ENCODE results near the gene KIF5A. TPM values are rescaled to one million over a fixed set of nuclear protein-coding genes. Genes with fewer than 3 reads are reported as not detected.
"Not testable (repeated sequence)": the region's sequence is repeated elsewhere in the genome, so short reads cannot be mapped to it uniquely, and the experiment has no call there.

Gene KIF5A
- total and polyA plus RNA-seq, 5 donors from 2014 or later = 0.05 to 0.72 (median 0.06) TPM; not detected in 2

DNA sequence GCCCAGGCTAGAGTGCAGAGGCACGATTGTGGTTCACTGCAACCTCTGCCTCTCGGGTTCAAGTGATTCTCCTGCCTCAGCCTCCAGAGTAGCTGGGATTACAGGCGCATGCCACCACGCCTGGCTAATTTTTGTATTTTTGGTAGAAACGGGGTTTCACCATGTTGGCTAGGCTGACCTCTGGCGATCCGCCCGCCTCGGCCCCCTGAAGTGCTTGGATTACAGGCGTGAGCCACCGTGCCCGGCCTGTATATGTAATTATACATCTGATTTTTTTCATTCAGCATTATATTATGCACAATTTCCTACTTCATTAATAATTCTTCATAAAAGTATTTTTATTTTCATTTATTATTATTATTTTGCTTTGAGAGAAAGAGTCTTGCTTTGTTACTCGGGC, 20.6 kb downstream of the KIF5A start:
- H3K9me3 Mint-ChIP-seq = not testable (repeated sequence)

DNA sequence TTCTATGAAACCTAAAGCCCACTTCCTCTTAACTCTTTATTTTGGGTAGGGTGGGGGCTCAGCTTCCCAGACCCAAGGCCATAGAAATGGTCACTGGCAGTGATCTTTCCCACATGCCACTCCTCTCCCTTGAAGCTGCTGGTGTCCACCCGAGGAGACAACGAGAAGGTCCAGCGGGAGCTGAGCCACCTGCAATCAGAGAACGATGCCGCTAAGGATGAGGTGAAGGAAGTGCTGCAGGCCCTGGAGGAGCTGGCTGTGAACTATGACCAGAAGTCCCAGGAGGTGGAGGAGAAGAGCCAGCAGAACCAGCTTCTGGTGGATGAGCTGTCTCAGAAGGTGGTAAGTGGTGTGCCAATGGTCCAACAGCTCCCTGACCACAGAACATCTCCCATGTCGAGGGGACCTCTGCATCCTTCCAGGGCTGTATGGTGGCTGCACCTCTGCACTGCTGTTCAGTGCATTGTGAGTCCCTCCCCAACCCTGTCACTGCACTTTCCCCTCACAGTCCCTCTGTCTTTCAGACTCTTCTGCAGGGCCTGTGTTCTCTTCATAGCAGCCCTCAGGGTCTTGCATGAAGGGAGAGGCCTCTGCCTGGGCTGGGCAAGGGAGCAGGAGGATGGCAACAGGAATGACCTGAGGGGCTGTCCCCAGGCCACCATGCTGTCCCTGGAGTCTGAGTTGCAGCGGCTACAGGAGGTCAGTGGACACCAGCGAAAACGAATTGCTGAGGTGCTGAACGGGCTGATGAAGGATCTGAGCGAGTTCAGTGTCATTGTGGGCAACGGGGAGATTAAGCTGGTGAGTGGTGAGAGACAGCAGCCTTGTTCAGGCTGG, 22.3 kb downstream of the KIF5A start:
- Mint-ChIP-seq H3K27me3 (peaks cover 8% of the 10 kb centered on the region), H3K4me3 (no peak overlapping the region), H3K9me3 (no peaks in the 10 kb centered on the region), H3K27ac (peak overlapping the region in 1 of 3 donors; percentile 38), H3K36me3 (no peaks in the 10 kb centered on the region), H3K4me1 (no peaks in the 10 kb centered on the region)
- Histone ChIP-seq H3K4me3 (ENCODE audit: low read depth, low read length) (no peak overlapping the region), H3K27me3 (ENCODE audit: control insufficient read depth, insufficient read depth, low read length) (no peaks in the 10 kb centered on the region), H3K4me1 (ENCODE audit: control insufficient read depth, insufficient read depth, low read length, poor library complexity, severe bottlenecking) (no peaks in the 10 kb centered on the region), H3K27ac (ENCODE audit: insufficient read depth, low read length, poor library complexity, severe bottlenecking) (no peak overlapping the region), H3K9me3 (ENCODE audit: control insufficient read depth in 2 of 2, low read length in 2 of 2) (no peaks in the 10 kb centered on the region), H3K36me3 (ENCODE audit: control insufficient read depth, insufficient read depth, low read length) (no peaks in the 10 kb centered on the region)
- DNase-seq (no peak), ATAC-seq (ENCODE audit: low read depth in 2 of 2) (no peak)

More for the DNA sequence above, 20.6 kb downstream of the KIF5A start:
- not testable (repeated sequence) for H3K4me3 ChIP-seq (ENCODE audit: low read depth, low read length); H3K27me3 Mint-ChIP-seq; DNase-seq; H3K36me3 ChIP-seq (ENCODE audit: control insufficient read depth, insufficient read depth, low read length); H3K4me3 Mint-ChIP-seq; H3K9me3 ChIP-seq (ENCODE audit: control insufficient read depth in 2 of 2, low read length in 2 of 2); H3K4me1 ChIP-seq (ENCODE audit: control insufficient read depth, insufficient read depth, low read length, poor library complexity, severe bottlenecking); H3K36me3 Mint-ChIP-seq; H3K27ac ChIP-seq (ENCODE audit: insufficient read depth, low read length, poor library complexity, severe bottlenecking); H3K4me1 Mint-ChIP-seq; H3K27me3 ChIP-seq (ENCODE audit: control insufficient read depth, insufficient read depth, low read length); H3K27ac Mint-ChIP-seq; ATAC-seq (ENCODE audit: low read depth in 2 of 2)

DNA sequence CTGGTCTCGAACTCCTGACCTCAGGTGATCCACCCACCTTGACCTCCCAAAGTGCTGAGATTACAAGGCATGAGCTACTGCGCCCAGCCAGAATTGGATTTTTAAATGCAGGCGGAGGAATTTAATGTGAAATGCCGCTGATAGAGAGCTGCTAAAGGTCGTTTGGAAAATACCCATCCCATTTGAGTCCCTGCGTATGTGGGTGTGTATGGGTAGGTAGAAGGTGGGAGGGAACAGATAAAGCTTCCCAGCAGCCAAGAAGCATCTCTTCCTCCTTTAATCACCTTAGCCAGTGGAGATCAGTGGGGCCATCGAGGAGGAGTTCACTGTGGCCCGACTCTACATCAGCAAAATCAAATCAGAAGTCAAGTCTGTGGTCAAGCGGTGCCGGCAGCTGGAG, 25.0 kb downstream of the KIF5A start:
- H3K9me3 ChIP-seq (ENCODE audit: control insufficient read depth in 2 of 2, low read length in 2 of 2) = no peaks in the 10 kb centered on the region
- H3K36me3 ChIP-seq (ENCODE audit: control insufficient read depth, insufficient read depth, low read length) = no peaks in the 10 kb centered on the region
- H3K4me3 ChIP-seq (ENCODE audit: low read depth, low read length) = no peak overlapping the region
- DNase-seq (no peak), ATAC-seq (ENCODE audit: low read depth in 2 of 2) (no peak)
- H3K27me3 Mint-ChIP-seq = peaks cover 12% of the 10 kb centered on the region
- H3K27me3 ChIP-seq (ENCODE audit: control insufficient read depth, insufficient read depth, low read length) = no peaks in the 10 kb centered on the region
- no peak overlapping the region for H3K27ac Mint-ChIP-seq
- no peaks in the 10 kb centered on the region for H3K4me1 Mint-ChIP-seq
- H3K9me3 Mint-ChIP-seq = no peaks in the 10 kb centered on the region
- H3K4me3 Mint-ChIP-seq = no peak overlapping the region
- H3K27ac ChIP-seq (ENCODE audit: insufficient read depth, low read length, poor library complexity, severe bottlenecking) = no peak overlapping the region
- H3K36me3 Mint-ChIP-seq = no peaks in the 10 kb centered on the region
- H3K4me1 ChIP-seq (ENCODE audit: control insufficient read depth, insufficient read depth, low read length, poor library complexity, severe bottlenecking) = no peaks in the 10 kb centered on the region

DNA sequence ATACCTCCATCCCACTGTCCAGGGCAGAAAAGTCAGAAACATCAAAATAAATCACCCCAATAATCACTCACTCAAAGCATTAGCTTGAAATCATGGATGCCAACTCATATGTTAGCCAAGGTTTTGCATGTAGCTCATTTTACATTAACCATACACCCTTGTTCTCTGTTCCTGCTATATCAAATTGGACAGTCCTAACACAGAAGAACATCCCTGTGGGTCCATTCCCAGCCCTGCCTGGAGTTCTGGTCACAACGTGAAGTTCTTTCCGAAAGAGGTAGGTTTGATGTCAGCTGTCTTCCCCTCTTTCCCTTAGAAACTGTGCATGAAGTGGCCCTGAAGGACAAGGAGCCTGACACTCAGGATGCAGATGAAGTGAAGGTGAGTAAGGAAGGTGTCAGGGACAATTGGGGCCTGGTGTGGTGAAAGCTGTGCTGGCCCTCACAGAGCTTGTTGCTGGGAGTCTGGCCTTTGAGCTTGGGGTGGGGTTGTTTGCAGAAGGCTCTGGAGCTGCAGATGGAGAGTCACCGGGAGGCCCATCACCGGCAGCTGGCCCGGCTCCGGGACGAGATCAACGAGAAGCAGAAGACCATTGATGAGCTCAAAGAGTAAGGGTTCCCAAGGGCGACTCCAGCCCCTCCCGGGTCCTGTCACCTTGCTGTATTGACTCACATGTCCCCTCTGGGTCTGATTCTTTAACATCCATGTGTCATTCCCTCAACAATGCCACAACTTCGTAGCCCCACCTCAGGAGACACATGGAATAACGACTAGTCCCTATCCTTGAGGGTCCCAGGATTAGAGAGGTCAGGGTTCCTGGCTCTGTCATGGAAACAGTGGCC, 26.1 kb downstream of the KIF5A start:
- peak overlapping the region in 1 of 4 donors; percentile 82 for H3K4me3 Mint-ChIP-seq
- no peaks in the 10 kb centered on the region for H3K9me3 ChIP-seq (ENCODE audit: control insufficient read depth in 2 of 2, low read length in 2 of 2)
- H3K27ac Mint-ChIP-seq = peak overlapping the region in 2 of 3 donors; percentile 67 to 71
- H3K27ac ChIP-seq (ENCODE audit: insufficient read depth, low read length, poor library complexity, severe bottlenecking) = no peak overlapping the region
- H3K27me3 ChIP-seq (ENCODE audit: control insufficient read depth, insufficient read depth, low read length) = no peaks in the 10 kb centered on the region
- H3K4me3 ChIP-seq (ENCODE audit: low read depth, low read length) = no peak overlapping the region
- ATAC-seq (ENCODE audit: low read depth in 2 of 2) (no peak), DNase-seq (no peak)
- no peaks in the 10 kb centered on the region for H3K4me1 ChIP-seq (ENCODE audit: control insufficient read depth, insufficient read depth, low read length, poor library complexity, severe bottlenecking)
- no peaks in the 10 kb centered on the region for H3K36me3 Mint-ChIP-seq
- H3K9me3 Mint-ChIP-seq = no peaks in the 10 kb centered on the region
- H3K27me3 Mint-ChIP-seq = peaks cover 12% of the 10 kb centered on the region
- H3K4me1 Mint-ChIP-seq = no peaks in the 10 kb centered on the region
- no peaks in the 10 kb centered on the region for H3K36me3 ChIP-seq (ENCODE audit: control insufficient read depth, insufficient read depth, low read length)

DNA sequence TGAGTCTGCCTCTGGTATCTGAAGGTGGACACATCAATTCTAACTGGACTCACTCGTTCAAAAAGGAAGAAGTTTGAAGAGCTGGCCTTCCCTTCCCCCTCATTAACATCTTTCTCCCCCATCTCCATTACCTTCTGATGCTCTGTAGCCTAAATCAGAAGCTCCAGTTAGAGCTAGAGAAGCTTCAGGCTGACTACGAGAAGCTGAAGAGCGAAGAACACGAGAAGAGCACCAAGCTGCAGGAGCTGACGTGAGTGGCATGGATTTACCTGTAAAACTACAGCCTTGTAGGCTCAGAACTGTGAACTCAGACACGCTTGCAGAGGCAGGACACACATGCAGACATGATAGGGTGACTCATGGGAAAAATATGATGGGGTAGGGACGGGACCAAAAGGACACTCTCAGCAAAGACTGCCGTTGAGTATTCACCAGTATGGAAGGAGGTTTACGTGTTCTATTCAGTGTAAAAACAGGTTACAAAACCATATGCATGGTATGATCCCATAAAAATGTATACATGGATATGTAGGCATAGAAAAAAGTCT, 26.8 kb downstream of the KIF5A start:
- no peak overlapping the region for H3K4me3 ChIP-seq (ENCODE audit: low read depth, low read length)
- Mint-ChIP-seq H3K4me1 (no peaks in the 10 kb centered on the region), H3K36me3 (no peaks in the 10 kb centered on the region), H3K9me3 (no peaks in the 10 kb centered on the region), H3K27me3 (peaks cover 12% of the 10 kb centered on the region), H3K4me3 (peak overlapping the region in 1 of 4 donors; percentile 82), H3K27ac (peak overlapping the region in 1 of 3 donors; percentile 33)
- no peaks in the 10 kb centered on the region for H3K4me1 ChIP-seq (ENCODE audit: control insufficient read depth, insufficient read depth, low read length, poor library complexity, severe bottlenecking)
- no peak overlapping the region for H3K27ac ChIP-seq (ENCODE audit: insufficient read depth, low read length, poor library complexity, severe bottlenecking)
- ATAC-seq (ENCODE audit: low read depth in 2 of 2) = no peak
- no peaks in the 10 kb centered on the region for H3K27me3 ChIP-seq (ENCODE audit: control insufficient read depth, insufficient read depth, low read length)
- no peak for DNase-seq
- no peaks in the 10 kb centered on the region for H3K36me3 ChIP-seq (ENCODE audit: control insufficient read depth, insufficient read depth, low read length)
- H3K9me3 ChIP-seq (ENCODE audit: control insufficient read depth in 2 of 2, low read length in 2 of 2) = no peaks in the 10 kb centered on the region

DNA sequence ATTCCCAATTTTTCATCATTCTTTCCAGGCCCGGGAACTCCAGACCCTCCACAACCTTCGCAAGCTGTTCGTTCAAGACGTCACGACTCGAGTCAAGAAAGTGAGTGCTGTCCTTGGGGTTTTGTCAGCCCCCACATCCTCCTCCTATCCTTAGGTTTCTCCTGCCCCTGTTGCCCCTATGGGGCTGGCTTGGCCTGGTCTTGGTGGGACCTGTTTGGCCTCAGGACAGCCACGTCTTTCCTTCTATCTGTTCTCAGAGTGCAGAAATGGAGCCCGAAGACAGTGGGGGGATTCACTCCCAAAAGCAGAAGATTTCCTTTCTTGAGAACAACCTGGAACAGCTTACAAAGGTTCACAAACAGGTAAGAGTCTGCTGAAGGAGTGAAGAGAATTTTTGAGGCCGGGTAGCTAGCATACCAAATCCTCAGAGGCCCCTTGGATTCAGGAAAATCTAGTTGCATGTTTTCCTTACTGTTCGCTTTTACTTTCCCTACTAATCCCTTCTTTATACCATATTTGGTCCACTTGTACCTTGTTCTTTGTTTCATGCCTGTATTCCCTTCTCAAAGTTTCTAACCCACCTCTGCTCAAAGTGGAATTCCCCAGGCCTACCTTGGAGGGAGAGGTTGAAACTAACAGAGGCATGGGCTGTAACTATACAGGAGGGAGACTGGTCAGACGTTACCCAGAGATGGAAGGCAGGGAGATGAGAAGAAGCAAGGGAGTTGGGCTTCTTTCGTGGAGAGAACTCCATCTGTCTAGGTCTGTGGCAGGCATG, 28.3 kb downstream of the KIF5A start:
- H3K4me1 ChIP-seq (ENCODE audit: control insufficient read depth, insufficient read depth, low read length, poor library complexity, severe bottlenecking) = peaks cover 2% of the 10 kb centered on the region
- Mint-ChIP-seq H3K27me3 (peaks cover 15% of the 10 kb centered on the region), H3K36me3 (no peaks in the 10 kb centered on the region), H3K9me3 (no peaks in the 10 kb centered on the region), H3K27ac (no peak overlapping the region), H3K4me1 (peaks cover 0 to 2% (median under 1%) of the 10 kb centered on the region in 4 donors), H3K4me3 (no peak overlapping the region)
- H3K27ac ChIP-seq (ENCODE audit: insufficient read depth, low read length, poor library complexity, severe bottlenecking) = no peak overlapping the region
- no peak for ATAC-seq (ENCODE audit: low read depth in 2 of 2)
- H3K4me3 ChIP-seq (ENCODE audit: low read depth, low read length) = no peak overlapping the region
- no peak for DNase-seq
- H3K27me3 ChIP-seq (ENCODE audit: control insufficient read depth, insufficient read depth, low read length) = peaks cover 2% of the 10 kb centered on the region
- H3K9me3 ChIP-seq (ENCODE audit: control insufficient read depth in 2 of 2, low read length in 2 of 2) = no peaks in the 10 kb centered on the region
- no peaks in the 10 kb centered on the region for H3K36me3 ChIP-seq (ENCODE audit: control insufficient read depth, insufficient read depth, low read length)

DNA sequence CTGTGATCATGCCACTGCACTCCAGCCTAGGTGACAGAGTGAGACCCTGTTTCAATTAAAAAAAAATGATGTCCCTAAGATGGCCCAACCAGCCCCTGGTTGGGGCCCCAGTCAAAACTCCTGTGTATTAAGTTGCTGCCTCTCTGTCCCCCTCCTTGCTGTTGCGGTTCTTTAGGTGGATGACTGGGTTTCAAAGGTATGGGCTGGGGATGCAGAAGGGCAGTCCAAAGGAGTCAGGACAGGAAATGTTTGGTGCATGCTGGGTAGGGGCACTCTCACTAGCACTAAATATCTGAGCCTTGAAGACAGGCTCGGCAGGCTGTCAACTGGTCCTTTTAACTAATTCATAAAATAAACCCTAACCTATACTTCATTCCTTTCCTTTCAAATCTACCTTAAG, 29.2 kb downstream of the KIF5A start:
- H3K27me3 ChIP-seq (ENCODE audit: control insufficient read depth, insufficient read depth, low read length) = peaks cover 2% of the 10 kb centered on the region
- no peak overlapping the region for H3K4me3 ChIP-seq (ENCODE audit: low read depth, low read length)
- no peaks in the 10 kb centered on the region for H3K9me3 ChIP-seq (ENCODE audit: control insufficient read depth in 2 of 2, low read length in 2 of 2)
- H3K4me1 ChIP-seq (ENCODE audit: control insufficient read depth, insufficient read depth, low read length, poor library complexity, severe bottlenecking) = peaks cover 5% of the 10 kb centered on the region
- no peaks in the 10 kb centered on the region for H3K36me3 ChIP-seq (ENCODE audit: control insufficient read depth, insufficient read depth, low read length)
- ATAC-seq (ENCODE audit: low read depth in 2 of 2) = no peak
- Mint-ChIP-seq H3K9me3 (no peaks in the 10 kb centered on the region), H3K36me3 (no peaks in the 10 kb centered on the region), H3K27ac (peak overlapping the region in 1 of 3 donors; percentile 25), H3K27me3 (peaks cover 20% of the 10 kb centered on the region), H3K4me1 (peaks cover 0 to 8% (median 5%) of the 10 kb centered on the region in 4 donors), H3K4me3 (no peak overlapping the region)
- no peak overlapping the region for H3K27ac ChIP-seq (ENCODE audit: insufficient read depth, low read length, poor library complexity, severe bottlenecking)
- DNase-seq = no peak
